Hepatocyte (in vitro differentiated cells): ENCODE results near the gene FN1.

Source experiments
- CTCF ChIP-seq: fragments of 200-600 bp; sonication (generic); IDR thresholded peaks from 2 replicates; pipeline ENCODE4 v1.5.1; 2016; ENCODE audit warnings: antibody characterized with exemption, mild to moderate bottlenecking; ENCODE audit not compliant: poor library complexity
- EZH2 ChIP-seq: fragments of 200-600 bp; sonication (generic); IDR thresholded peaks from 2 replicates; pipeline ENCODE4 v1.6.1; 2016; ENCODE audit warnings: antibody characterized with exemption, mild to moderate bottlenecking, borderline replicate concordance
- EZH2phosphoT487 ChIP-seq: fragments of 200-600 bp; sonication (generic); IDR thresholded peaks from one replicate; pipeline ENCODE4 v1.6.1; 2018; ENCODE audit warnings: antibody characterized with exemption, mild to moderate bottlenecking, low read depth, moderate library complexity; ENCODE audit not compliant: unreplicated experiment, severe bottlenecking

- no peak for TF ChIP-seq CTCF
- no peak for TF ChIP-seq EZH2
- TF ChIP-seq EZH2phosphoT487 = no peak
Measured at GRCh38 chr2:215382480-215382879, 53.4 kb downstream of the FN1 start.
